ENCODE results near the gene FEM1B.

FEM1B gene

DNA sequence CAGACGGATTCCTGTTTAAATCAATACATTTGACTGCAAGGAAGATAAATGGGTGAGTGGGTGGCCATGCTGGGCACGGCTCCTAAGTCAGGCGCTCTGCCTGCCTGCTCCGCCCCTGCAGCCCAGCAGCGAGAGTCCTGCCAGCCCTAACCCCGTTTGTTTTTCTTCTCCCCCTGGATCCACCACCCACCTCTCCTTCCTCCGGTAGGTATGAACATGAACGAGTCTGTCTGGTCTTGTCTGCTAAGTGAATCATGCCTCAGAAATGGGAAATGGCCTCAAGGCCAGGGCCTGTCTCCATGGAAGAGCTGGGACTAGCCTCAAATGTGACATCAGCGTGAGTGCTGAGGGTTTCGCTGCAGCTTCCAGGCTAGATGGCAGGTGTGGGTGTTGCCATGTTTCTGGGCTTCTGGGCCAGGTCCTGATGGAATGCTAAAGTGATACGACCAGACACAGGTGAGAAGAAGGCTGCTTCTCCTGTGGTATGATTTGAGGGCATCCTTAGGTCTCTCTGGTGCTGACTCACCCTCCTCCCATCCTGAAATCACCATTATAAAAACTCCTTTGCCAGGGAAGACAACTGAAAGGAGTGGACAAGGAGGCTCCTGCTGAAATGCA is 5.6 kb upstream of the FEM1B start:
- ATAC-seq: peak; percentile 85
- no peak for TF ChIP-seq BACH2 (CRISPR knock-in tag; IDR thresholded peaks at IDR 0.05; ENCODE audit: borderline replicate concordance)
- 0 out of 2 replicates have a peak, but pooled peaks have one; percentile 28 for TF ChIP-seq ZNF8 (CRISPR knock-in tag; IDR thresholded peaks at IDR 0.05)

DNA sequence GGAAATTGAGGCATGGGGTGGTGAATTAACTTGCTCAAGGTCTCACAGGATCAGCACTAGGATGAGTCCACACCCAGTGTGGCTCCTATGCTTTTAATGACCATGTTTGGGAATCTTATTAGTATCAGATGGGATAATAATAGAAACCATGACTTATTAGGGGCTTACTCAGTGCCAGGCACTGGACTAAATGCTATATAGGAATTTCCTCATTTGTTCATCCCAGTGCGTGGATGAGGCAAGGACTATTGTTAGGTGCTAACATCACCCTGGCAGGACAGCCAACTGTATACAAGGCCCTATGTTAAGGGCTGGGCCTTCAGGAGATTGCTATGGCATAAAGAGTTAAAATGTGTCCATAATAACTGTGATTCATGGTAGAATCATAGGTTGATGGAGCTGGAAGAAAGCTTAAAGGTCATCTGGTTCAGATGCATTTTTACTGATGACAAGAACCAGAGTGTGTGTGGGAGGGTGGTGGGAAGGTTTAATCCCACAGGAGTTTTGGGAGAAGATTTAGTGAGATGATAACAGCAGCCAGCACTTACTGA is 4.7 kb upstream of the FEM1B start:
- TF ChIP-seq OSR1 (CRISPR knock-in tag; IDR thresholded peaks at IDR 0.05) (no peak), TCF4 (CRISPR knock-in tag; IDR thresholded peaks at IDR 0.05; ENCODE audit: borderline replicate concordance) (no peak), PATZ1 (CRISPR knock-in tag; IDR thresholded peaks at IDR 0.05; ENCODE audit: borderline replicate concordance) (no peak), ESRRG (CRISPR knock-in tag; IDR thresholded peaks at IDR 0.05) (no peak), TOX (CRISPR knock-in tag; IDR thresholded peaks at IDR 0.05; ENCODE audit: borderline replicate concordance) (no peak), BACH2 (CRISPR knock-in tag; IDR thresholded peaks at IDR 0.05; ENCODE audit: borderline replicate concordance) (no peak), ISL1 (CRISPR knock-in tag; IDR thresholded peaks at IDR 0.05) (no peak), ZFP30 (CRISPR knock-in tag; IDR thresholded peaks at IDR 0.05) (no peak), ZFP3 (CRISPR knock-in tag; IDR thresholded peaks at IDR 0.05) (no peak), CSRNP3 (CRISPR knock-in tag; IDR thresholded peaks at IDR 0.05) (no peak), RARB (CRISPR knock-in tag; IDR thresholded peaks at IDR 0.05) (no peak), ZNF565 (CRISPR knock-in tag; conservative IDR thresholded peaks at IDR 0.05; ENCODE audit: low read depth) (no peak), ARNTL (CRISPR knock-in tag; IDR thresholded peaks at IDR 0.05; ENCODE audit: borderline replicate concordance, low read depth) (no peak)
- TF ChIP-seq, protein P1, sequence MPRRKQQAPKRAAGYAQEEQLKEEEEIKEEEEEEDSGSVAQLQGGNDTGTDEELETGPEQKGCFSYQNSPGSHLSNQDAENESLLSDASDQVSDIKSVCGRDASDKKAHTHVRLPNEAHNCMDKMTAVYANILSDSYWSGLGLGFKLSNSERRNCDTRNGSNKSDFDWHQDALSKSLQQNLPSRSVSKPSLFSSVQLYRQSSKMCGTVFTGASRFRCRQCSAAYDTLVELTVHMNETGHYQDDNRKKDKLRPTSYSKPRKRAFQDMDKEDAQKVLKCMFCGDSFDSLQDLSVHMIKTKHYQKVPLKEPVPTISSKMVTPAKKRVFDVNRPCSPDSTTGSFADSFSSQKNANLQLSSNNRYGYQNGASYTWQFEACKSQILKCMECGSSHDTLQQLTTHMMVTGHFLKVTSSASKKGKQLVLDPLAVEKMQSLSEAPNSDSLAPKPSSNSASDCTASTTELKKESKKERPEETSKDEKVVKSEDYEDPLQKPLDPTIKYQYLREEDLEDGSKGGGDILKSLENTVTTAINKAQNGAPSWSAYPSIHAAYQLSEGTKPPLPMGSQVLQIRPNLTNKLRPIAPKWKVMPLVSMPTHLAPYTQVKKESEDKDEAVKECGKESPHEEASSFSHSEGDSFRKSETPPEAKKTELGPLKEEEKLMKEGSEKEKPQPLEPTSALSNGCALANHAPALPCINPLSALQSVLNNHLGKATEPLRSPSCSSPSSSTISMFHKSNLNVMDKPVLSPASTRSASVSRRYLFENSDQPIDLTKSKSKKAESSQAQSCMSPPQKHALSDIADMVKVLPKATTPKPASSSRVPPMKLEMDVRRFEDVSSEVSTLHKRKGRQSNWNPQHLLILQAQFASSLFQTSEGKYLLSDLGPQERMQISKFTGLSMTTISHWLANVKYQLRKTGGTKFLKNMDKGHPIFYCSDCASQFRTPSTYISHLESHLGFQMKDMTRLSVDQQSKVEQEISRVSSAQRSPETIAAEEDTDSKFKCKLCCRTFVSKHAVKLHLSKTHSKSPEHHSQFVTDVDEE (CRISPR knock-in tag; IDR thresholded peaks at IDR 0.05): no peak
- ATAC-seq: peak; percentile 14

GRCh38 chr15:68274201-68274848 is 3.2 kb upstream of the FEM1B start:
- no peak for ATAC-seq
- TF ChIP-seq ZNF8 (CRISPR knock-in tag; IDR thresholded peaks at IDR 0.05): no peak
- TF ChIP-seq CSRNP3 (CRISPR knock-in tag; IDR thresholded peaks at IDR 0.05): no peak
- no peak for TF ChIP-seq ZNF70 (CRISPR knock-in tag; IDR thresholded peaks at IDR 0.05)
- no peak for TF ChIP-seq ARNTL (CRISPR knock-in tag; IDR thresholded peaks at IDR 0.05; ENCODE audit: borderline replicate concordance, low read depth)
- TF ChIP-seq, protein P1 (CRISPR knock-in tag; IDR thresholded peaks at IDR 0.05): no peak
- no peak for TF ChIP-seq ESRRG (CRISPR knock-in tag; IDR thresholded peaks at IDR 0.05)

All from SK-N-SH treated with all-trans-retinoic acid at 6 μM for 48 hours (cell line).